AG10803 (cell line): ENCODE results near the gene HAO1.
A peak's percentile ranks its signal among the peaks of the same experiment; 100 is the strongest.

Experiments
- DNase-seq: peaks from one replicate; pipeline ENCODE4 v3.0.0; 2010; ENCODE audit warnings: low read depth
- H3K4me3 ChIP-seq: 2 replicates; pipeline ENCODE4 v1.5.1; 2011; ENCODE audit warnings: mild to moderate bottlenecking, low read length, control low read depth
- CTCF ChIP-seq: conservative IDR thresholded peaks from 2 replicates; pipeline ENCODE4 v1.5.1; 2011; ENCODE audit warnings: mild to moderate bottlenecking, low read length, control low read depth, inconsistent platforms

Gene HAO1

GRCh38 chr20:7940341-7940740 lies at the start of gene HAO1:
TSS of gene HAO1 (minus strand) at chr20:7940458. CDS start at chr20:7940422, 36 bp downstream.
- TF ChIP-seq CTCF = no peak
- no peak for DNase-seq
- H3K4me3 ChIP-seq = no peak within 1 kb of the TSS

- TF ChIP-seq CTCF = peak; percentile 32
- no peak for DNase-seq
Measured at GRCh38 chr20:7989379-7989778, 49.1 kb upstream of the HAO1 start.

GRCh38 chr20:7985916-7986315 lies 45.7 kb upstream of the HAO1 start:
- no peak for DNase-seq
- TF ChIP-seq CTCF = no peak
- H3K4me3 ChIP-seq = no peak overlapping the region

More at GRCh38 chr20:7989379-7989778, 49.1 kb upstream of the HAO1 start:
- H3K4me3 ChIP-seq = no peak overlapping the region

- no peak for DNase-seq
- no peak overlapping the region for H3K4me3 ChIP-seq
- no peak for TF ChIP-seq CTCF
Measured at GRCh38 chr20:7984192-7984591, 43.9 kb upstream of the HAO1 start.

- TF ChIP-seq CTCF = no peak
- no peak for DNase-seq
- H3K4me3 ChIP-seq = no peak overlapping the region
Measured at GRCh38 chr20:7981374-7981773, 41.1 kb upstream of the HAO1 start.

- no peak overlapping the region for H3K4me3 ChIP-seq
- TF ChIP-seq CTCF = peak; percentile 65
- peak; percentile 48 for DNase-seq
Measured at GRCh38 chr20:7980332-7981046, 40.2 kb upstream of the HAO1 start.

- no peak for DNase-seq
- TF ChIP-seq CTCF = no peak
- no peak overlapping the region for H3K4me3 ChIP-seq
Measured at GRCh38 chr20:7977709-7978108, 37.5 kb upstream of the HAO1 start.
